SW480 (cell line): ENCODE measurements around the gene TCF4.
A peak's percentile ranks its signal among the peaks of the same experiment; 100 is the strongest.
"Not testable (repeated sequence)": the region's sequence is repeated elsewhere in the genome, so short reads cannot be mapped to it uniquely, and the experiment has no call there.

Experiments used
- DNase-seq: peaks from one replicate; pipeline ENCODE4 v3.0.0-alpha.2; 2016; ENCODE audit warnings: low spot score

Gene TCF4

DNA sequence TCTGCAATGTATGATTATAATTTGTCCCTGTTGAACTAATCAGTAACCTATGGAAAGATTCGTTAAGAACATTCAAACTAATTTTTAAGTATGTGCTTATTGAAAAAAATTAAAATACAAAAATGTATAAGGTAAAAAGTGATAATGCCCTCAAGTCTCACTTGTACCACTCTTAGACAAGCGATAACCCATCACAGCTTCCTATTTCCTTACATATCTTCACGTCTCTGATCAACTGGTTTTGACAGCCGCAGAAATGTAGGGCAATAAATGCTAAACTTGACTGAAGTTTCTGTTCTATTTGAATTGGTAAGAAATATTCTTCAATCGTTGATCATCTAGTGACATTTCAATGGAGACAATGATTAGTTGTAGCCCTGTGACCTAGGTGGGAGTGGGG is 112.5 kb downstream of the TCF4 start:
- no peak for DNase-seq

DNA sequence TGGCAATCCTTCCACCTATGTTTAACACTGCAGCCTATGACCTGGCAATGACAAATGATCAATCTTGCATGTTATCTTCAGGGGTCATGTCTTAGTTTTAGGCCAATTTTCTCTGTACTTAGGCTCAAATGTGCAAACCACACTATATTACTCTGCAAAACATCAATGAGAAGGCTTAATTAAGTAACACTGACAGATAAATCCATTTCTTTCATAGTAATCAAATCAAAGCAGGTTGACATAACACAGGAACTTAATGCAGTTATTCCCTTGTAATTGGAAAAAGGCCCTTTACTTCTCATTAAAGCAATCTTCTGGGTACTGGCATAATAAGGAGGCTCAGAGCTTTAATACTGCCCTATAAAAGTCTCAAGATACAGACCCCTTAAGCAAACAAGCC is 114.4 kb downstream of the TCF4 start:
- DNase-seq: no peak

DNA sequence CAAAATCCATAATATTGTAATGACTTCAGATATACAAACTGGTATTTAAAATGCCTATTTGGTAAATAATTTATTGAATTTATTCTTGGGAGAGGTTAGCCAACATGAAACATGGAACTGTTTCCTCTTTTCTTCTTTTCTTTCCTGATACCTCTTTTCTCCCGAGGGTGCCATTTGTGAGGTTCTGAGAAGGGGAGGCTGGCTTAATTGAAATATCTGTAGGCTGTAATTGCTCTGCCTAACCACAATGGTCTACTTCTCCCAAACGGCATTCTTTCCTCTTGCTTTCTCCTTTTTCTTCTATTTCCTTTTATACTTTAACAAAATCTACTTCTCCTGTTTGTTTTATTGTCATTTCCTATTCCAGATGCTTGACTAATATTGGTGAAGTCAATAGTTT is 114.9 kb downstream of the TCF4 start:
- DNase-seq: no peak

DNA sequence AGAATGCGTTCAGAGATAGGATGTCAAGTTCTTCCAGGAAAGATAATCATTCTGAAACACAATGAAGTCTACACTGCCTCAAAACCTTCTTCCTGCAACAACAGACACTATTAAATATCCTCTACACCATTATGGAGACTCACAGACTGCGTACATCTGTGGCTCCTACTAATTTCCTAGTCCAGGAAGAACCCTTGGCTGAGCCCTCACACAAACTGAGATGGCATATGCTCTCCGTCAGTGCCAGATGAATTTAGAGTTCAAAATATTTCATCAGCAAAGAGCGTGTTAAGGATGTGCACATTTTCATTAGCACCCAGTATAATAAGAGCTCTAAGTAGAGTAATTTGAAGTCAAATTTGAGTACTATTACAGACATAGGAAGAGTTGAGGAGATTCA is 117.2 kb downstream of the TCF4 start:
- no peak for DNase-seq

DNA sequence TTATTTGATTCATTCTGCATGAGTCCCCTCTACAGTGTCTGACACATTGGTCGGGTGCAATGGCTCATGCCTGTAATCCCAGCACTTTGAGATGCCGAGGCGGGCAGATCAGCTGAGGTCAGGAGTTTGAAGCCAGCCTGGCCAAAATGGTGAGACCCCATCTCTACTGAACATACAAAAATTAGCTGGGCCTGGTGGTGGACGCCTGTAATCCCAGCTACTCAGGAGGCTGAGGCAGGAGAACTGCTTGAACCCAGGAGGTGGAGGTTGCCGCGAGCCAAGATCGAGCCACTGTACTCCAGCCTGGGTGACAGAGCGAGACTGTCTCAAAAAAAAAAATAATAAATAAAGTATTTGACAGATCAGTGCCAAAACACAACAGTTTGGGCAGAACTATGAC is 118.9 kb downstream of the TCF4 start:
- not testable (repeated sequence) for DNase-seq

DNA sequence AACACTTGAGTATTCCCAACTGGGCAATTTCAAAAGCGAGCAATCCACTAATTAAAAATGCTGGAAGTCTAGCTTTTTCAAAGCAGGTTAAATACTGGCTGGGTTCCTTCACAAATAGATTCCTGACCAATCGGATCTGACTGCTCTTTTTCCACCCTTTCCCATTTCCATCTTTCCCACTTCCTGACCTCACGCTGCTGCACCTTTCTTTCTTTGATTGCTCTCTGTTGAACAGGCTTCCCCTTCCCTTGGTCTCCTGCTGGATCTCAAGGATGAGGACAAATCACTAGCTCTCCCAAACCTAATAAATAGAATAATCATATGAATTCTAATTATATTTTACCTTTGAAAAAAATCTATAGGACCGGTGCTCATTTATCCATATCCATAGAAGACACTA is 121.2 kb downstream of the TCF4 start:
- DNase-seq: no peak

DNA sequence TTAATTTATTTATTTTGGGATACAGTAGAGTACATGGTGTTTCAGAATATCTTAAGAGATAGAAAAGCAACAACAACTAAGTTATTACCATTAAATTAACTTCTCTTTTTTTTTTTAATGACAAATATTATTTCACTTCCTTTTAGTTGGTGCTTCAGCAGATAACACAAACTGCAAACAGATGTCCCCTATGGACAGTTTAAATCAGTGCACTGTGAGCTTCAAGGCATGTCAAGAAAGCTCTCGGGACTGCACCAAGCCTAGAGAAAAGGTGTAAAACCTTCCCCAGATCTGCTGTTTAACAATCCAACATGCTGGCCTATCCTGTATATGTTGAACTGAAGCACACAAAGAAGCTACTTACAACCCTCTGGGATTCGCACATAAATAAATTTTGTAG is 122.7 kb downstream of the TCF4 start:
- no peak for DNase-seq

DNA sequence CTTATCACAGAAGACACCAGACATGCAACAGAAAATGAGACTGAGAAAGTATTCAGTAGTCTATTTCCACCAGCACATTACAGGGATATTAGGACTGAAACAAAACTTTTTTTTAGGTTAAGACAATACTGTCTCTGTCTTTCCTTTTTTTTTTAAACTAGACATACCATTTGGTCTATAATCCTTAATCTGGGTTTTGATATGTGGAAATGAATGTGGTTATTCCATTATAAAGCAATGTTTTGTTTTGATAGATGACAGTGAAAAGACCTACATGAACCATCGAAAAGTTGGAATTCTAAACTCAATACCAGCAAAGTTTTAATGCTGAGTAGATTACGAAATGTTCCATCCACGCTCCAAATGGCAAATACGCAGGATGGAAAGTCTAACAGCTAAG is 123.4 kb downstream of the TCF4 start:
- no peak for DNase-seq

DNA sequence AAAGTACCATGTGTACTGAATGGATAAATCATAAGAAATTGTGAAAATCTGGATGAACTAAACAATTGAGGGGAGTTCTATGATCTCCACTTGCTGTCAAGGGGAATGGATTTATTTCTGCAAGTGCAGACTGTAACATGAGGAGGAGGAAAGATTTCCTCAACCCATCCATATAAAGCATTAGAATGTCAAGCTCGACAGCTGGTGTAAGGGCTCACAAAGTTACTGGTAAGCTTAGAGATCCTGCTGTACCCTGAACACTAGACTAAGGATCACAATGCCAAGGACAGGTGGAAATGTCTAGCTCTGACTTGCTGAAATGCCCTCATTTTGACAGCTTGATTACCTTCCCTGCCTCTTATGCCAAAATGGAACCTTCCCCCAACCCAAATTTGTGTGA is 125.3 kb downstream of the TCF4 start:
- DNase-seq: no peak

DNA sequence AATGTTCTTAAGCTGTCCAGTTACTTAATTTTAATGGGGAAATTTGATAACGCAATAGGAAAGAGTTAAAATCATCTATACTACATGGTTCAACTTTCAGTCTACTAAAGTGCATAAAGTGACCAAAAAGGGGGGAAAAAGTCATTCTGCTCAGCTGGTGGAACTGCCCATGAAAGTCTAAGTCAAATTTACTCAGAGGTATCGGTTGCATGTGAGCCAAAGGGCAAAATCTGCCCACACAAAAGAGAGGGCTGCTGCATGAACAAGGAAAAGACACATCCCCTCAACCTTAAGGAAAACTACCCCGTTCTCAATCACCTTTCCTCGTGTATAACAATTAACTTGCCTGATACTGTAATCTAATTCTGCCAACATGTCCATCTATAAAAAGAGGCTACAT is 126.1 kb downstream of the TCF4 start:
- no peak for DNase-seq

DNA sequence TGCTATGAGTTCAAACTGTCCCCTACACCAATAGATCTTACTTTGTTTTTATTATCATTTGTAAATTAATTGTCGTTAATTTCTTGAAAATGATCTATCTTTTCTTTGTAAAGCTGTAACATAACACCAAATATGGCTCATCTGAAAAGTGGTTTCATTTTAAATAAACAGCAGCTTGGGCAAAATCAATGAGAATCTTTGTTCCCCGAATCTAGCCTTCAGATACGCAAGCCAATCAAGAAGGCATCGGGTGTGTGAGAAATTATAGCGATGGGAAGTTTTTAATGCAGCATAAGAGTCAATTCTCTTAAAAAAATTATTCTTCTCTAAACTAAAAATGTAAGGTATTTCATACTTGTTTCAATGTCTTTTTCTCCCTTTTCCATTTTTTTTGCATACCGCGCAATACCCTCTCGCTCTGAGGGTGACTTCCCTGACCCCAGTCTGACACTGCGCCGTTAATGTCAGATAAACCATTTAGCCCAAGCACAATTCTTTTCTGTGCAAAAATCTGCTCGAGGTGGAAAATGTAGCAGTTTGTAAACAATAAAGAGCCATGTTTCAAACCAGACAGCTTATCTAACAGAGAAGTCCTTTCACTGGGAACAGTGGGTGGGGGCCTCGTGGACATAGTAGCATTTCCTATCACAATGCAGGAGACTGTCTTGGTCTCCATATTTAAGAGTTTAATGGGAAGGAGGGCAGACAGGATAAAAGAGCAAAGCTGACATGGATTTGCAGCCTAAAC is 129.4 kb downstream of the TCF4 start:
- no peak for DNase-seq

DNA sequence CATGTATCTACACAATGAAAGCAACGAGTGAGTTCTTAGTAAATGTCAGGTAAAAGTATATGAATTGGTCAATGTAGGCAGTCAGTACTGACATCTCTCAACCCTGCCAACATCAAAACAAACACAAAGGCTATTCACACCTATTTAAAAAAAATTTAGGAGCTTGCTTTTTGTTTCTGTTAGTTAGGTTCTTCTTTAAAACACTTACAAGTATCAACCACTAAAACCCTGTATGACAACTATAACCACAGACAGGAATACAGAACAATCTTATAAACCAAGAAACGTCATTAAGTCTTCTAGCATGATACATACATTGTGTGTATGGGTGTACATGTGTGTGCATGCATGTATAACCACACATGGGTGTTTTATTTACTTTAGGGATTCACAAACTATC is 131.0 kb downstream of the TCF4 start:
- no peak for DNase-seq

DNA sequence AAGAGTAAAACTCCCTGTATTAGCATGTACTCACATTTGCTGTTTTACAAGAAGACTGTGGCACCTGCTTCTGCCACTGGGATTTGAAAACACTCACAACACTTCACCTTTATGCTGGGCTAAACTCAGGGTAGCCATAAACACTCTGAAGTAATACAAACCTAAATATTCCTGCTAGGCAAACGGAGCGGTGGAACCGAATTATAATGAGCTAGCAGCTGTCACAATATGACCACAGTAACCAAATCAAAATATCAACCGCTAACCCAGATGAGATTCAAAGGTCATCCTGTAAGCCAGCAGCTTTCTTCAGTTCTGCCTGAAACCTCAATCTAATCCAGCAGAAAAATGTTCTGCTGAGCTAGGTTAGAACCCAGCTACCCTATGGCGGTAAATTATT is 132.1 kb downstream of the TCF4 start:
- DNase-seq: peak; percentile 0

DNA sequence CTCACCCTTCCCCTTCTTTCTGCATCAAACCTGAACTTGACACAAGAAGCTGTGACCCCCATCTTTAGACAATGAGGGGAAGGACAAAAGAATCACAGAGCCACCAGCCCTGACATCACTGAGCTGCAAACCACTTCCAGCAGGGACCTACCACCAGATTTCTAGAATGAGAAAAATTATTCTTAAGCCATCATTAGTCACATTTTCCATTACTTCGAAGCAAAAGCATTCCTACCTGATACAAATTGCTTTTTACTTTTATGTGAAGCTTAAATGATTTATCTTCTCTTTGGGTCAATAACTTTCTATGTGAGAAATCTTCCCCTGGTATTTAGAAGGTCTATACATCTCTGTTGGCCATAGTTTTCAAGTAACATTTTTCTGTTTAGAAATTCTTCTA is 134.8 kb downstream of the TCF4 start:
- no peak for DNase-seq

DNA sequence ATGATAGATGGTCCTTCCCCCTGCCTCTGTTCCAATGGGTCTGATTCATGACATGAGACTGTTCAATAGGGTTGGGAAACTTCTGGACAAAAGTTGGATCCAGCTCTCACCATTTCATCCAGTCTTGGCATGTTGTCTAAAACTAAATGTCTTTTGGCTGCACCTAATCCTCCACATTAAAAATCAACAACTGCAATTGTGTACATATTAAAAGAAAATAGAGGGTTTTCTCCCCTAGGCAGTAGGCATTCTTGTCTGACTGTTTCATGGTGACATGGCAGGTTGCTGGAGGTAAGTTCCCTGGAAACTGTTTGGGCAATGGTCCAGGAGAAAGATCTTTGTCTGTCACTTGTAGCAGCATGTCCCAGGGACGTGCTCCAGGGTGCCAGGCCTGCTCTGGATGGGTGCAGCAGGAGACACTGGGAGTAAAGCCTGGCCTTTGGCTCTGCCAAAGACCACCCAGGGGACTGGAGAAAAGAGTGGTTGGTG is 135.8 kb downstream of the TCF4 start:
- DNase-seq: no peak

DNA sequence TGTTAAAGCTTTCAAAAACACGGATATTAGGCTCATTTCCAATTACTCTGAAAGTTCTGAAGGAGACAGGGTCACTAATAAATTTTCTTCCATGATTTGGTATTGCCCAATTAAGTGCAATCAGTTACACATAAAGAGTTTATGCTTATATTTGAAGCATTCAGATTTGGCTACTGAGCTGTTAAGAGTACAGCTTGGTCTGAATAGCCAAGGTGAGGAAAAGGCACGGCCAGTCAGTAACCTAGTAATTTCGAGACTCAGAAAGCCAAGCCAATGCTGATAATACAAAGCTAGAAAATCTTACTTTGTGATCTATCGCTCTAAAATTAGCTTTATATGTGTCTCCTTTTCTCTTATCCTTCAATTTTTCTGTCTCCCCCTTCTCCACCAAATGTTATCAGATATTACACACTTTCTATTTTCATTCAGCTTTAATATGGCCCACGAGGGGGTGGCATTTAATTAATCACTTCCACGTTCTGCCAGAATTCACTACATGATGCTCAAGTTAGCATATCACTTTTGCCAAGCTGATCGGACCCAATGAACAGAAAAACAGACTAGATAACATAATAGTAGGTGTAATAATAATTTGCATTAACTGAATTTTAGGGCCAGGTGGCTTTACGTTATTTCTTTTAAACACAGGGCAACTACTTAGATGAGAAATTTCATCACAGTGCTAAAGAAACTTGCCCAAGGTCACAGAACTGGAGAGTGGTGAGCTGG is 138.4 kb downstream of the TCF4 start:
- no peak for DNase-seq

DNA sequence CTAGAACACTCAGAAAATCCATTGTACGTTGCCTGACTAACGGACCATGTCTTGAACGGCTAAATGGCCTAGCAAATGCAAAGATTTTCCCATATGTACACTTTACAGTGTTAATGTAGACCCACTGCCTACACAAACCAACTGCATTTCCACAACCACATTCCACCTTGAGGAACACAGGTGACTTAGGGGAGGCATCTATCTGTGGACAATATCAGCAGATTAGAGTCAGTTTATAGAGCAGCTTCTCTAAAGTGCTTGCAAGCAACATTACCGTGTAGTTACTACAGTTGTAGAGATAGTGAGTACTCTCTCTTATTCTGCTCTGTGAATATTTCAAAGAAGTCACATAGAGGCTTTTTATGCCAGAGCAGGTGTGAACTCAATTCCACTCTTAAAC is 139.6 kb downstream of the TCF4 start:
- no peak for DNase-seq

DNA sequence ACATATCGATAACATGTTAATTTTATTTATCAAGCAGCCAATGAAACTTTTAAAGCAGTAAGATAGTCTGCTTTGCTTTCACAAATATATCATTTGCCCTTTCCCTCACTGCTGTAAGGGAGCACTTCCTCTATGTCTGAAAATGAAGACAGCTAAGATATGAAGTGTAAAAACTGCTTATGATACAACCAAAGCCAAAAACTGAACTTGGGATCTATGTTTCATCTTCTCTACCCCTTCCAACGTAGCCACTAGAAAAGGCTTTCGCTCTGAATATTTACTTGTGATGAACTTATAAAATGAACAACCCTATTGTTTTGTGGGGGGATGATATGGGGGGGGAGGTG is 140.3 kb downstream of the TCF4 start:
- no peak for DNase-seq

DNA sequence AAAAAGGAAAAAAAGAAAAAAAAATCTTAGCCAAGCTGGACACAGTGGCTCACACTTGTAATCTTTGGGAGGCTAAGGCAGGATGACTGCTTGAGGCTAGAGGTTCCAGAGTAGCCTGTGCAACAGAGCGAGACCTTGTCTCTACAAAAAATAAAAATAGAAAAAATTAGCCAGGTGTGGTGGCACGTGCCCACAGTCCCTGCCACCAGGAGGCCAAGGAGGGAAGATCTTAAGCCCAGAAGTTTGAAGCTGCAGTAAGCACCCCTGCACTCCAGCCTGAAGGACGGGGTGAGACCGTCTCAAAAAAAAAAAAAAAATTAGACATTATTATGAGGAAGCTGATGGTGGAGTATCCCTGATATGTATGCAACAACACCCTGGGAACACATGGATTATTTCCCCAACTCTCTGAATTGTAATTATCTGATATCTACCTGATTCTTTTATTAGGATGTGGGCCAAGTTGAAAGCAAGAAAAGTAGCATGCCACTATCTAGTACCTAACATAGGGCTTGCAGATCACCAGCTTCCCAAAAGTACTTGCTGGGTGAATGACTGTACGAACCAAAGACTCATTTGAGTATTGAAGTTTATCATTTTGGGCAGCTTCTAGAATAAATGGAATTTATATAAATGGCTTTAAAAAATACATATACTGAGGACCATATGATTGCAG is 140.9 kb downstream of the TCF4 start:
- DNase-seq: no peak

DNA sequence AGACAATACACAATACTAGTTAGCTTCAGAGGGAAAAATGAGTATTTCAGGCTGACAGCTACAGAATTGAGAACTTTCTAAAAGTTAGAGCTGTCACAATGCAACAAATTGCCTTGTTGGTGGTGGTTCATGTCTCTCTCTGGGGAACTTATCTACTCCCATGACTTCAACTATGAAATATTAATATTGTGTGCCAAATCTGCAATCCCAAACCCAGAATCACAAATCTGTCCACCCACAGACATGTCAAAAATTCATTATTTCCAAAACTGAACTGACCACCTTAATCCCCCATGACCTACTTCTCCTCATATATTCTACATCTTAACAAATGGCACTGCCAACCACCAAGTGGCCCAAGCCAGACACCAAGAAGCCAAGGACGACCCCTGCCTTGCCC is 143.5 kb downstream of the TCF4 start:
- no peak for DNase-seq

DNA sequence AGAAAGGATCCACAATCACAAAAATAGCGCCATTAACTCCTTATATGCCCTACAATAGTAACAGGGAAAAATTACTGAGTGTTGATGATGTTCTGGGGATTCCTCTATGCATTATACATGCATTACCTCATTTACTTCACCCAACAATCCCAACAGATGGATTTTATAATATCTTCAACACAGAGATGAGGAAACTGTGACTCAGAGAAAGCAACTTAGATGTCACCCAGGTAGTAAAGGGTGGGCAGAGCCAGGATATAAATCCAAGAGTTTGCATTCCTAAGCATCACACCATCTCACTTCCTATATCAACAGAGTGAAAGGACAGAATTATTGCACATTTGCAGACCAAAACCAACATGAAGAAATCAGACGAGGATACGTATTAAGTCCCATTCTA is 144.2 kb downstream of the TCF4 start:
- DNase-seq: no peak

DNA sequence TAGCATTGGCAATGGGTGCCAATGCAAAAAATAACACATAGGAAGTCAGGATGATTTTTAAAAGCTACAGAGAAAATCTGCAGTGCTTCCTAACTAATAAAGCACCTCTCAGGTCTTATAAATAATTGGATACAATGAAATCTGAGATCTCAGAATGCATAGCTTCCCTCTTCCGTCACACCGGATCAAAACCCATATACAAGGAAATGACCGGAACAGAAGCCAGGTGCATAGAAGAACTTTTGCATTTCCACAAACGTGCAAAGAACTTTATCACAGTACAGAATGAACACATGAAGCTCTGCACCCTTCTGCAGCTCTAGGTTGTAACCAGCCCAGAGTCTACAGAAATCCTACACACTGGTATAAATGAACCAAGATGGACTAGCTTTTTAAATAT is 145.4 kb downstream of the TCF4 start:
- DNase-seq: no peak

DNA sequence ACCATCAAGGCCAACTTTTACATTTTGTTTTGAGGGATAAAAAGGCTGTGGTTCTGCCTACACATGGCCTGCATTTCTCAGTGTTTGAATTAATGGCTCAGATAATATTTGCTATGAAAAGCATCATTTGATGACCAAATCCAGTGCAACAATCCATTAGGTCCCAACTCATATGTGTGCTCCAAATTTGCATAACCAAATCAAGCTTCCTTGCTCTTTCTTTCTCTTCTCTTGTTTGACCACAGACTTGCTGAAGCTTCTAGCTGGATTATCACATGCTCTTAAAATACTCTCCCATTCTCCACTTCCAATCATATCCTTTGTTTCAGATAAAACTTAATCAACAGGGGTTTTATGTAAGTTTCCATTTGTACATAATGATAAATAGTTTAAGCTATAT is 147.0 kb downstream of the TCF4 start:
- DNase-seq: no peak
